Measurements from ENCODE around the gene SOAT2.

The SOAT2 gene

DNA sequence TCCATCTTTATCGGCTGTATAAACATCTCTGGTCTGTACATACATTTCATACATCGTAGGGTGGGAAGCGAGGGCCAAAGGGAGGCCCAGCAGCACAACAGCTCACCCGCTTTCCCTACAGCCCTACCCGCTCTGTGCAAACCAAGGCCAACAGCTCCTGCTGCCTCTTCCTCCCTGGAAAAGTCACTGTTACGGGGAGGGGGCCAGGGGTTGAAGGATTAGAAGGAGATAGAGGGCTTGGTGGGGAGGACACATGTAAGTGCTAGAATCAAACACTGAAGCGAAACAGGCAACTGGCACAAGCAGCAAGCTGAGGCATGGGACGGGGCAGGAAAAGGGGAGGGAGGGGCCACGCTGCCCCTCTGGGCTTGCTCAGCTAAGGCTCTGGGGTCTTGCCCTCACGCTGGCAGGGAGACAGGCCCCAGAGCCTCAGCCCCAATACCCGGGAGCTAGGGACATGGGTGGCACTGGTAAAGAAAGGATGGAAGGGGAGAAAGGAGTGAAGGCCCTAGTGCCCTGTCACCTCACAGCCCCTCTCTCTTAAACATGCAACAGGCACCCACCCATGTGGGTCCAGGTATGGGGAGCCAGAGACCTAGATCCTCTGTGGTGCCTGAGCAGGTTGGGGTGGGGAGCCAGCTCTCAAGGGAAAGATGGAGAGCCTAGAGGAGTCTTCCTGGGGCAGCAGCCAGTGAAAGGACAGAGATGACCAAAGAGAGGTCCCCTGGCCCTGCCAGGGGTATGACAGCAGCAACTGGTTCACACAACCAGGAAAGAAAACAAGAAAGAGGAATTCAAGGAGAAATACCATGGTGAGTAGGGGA, 38.5 kb upstream of the SOAT2 start:
- FAIRE-seq, result no peak

DNA sequence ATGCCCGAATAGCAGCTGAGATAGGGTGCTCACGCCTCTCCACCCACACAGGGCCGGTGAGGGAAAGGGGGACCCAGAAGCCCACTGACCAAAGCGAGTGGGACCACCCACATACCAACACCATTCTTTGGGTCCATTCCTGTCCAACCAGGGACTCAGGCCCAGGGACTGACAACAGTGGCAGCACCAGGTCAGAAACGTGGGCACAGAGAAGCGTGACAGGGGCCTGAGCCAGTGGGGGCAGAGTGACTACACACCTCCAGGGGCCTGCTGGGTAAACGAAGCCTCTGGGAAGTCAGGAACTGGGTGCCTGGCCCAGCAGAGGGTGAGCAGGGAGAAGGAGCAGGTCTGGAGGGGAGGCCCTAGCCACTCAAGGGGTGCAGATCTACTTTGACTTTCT, 37.8 kb upstream of the SOAT2 start:
- no peak for FAIRE-seq

DNA sequence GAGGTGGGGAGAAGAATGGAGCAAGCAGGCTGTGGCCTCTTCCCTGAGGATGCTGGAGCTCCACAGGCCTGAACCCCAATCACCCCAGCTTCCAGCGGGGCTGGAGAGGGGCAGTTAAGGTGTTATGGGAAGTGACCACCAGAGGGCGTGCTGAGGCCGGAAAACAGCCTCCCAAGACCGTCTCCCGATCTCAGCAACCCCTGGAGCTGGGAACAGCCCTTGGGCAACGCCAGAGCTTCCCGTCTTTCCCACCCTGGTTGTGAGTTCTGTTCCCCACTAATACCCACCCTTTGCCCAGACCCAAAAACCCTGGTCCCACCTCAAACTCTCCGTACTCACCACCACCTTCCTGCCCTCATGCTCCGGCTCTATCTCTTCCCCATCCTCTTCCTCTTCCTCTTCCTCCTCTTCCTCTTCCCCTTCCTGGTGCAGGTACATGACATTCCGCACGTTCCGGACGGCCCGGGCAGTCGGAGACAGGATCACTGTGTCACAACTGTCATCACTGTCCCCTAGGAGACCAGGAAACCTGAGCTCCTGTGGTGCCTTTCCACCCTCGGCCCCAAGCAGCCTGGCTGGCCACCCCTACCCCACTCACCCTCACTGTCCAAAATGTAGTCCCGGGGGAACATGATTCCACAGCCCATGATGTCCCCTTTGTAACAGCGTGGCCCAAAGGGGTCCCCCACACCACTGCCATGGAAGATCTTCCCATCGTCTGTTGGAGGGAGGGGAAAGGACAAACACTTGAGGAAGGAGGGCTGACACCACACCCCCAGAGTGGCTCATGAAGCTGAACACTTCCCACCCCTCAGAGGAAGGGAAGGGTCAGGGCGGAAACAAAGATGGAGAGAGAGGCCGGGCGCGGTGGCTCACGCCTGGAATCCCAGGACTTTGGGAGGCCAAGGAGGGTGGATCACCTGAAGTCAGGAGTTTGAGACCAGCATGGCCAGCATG, 37.0 kb upstream of the SOAT2 start:
- no peak for FAIRE-seq

DNA sequence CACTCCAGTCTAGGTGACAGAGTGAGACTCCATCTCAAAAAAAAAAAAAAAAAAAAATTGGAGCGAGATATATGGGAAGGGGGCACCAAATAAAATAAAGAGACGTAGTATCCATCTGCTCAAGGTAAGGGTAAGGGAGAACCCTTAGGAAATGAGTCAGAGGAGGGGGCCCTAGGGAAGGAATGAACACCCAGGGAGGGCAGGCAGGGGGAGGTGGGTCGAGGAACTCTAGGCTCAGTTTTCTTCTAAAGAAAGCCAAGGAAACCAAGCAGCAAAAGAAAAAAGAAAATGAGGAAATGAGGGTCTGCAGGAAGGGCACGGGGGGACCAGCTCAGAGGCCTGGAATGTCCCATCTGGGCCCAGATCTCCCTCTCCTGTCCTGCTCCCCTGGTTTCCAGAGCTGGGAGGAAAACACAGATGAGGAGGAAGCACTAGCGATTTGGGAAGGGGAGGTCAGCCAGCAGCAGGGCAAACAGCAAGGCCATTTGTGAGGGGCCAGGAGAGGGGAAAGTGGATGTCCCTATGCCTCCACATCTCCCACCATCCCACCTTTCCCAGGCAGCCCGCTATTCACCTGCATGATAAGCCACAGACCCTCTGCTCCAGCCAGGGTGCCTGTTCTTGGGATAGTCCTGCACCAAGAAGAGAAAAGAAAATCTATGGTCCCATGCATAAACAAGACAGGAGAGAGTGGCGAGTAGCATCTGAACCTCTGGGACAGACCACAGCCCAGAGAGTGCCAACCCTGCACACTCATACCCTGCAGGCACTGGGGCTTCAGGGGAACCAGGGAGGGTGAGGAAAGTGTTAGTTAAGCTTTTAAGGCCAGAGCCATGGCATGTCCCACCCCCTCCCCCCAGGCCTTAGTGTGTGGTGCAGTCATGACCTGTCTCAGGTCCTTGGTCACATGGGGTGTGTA, 36.0 kb upstream of the SOAT2 start:
- FAIRE-seq, result no peak

DNA sequence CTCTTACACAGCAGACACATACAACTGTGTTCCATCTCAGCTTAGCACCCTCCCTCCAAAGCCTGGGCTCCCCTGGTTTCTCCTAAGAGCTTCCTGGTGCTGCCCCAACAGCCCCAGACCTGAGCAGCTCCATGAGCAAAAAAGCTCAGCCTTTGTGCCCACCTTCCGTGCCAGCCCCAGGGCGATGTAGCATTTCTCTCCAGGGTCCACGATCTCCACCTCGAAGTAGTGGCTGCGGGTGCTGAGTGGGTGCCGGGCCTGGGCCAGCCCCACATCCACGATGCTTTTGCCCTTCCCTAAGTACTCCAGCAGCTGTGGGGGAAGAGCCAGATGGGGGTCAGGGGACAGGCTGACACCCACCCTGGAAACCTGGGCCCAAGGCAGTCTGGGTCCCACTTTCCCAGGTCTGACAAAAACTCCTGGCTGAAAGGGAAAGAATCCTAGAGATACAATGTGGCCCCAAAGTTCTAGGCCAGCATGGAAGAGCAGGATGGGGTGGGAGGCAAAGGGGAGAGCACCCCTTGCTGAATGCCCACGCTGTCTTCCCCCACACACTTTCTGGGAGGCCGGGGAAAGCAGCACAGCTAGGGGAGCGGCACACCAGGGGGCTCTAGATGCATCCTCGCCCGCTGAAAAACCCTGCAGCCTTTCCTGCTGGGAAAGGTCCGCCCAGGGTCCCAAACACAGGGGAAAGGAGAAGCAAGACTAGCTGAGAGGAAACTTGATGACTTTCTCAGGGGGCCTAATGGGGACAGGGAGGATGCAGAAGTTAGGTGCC, 35.1 kb upstream of the SOAT2 start:
- FAIRE-seq, result no peak

DNA sequence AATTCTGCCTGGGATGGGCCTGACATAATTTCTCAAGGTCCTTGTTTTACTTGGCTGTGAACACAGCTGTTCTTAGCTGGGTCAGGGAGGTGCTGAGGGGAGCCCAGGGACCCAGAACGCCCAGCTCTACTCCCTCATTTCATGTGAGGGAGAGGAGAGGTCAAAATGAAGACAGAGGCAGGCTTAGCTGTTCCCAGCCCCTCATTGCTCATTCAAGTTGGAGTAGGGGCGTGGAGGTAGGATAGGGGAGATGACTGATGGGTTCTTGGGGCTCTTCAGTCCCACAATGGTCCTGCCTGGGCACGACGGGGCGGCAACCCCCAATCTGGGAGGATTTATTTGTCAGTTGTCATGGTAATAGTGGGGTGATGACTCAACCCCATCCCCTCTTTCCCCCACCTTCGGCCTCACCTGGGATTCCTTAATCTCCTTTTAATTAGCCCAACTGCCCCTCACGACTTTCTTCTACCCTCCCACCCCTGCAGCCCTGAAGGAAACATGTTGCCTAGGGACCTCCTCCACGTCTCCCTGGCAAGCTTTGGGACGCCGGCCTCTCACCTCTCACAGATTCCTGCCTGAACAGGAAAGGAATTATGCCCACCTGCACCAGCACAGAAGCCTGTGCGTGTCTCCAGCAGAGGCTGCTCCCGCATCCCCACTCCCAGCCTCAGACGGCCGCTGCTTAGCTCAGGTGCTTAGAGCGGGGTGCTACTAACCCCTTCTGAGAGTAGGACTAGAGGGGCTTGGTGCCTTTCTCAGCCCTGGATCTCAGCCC, 34.3 kb upstream of the SOAT2 start:
- FAIRE-seq, result no peak

DNA sequence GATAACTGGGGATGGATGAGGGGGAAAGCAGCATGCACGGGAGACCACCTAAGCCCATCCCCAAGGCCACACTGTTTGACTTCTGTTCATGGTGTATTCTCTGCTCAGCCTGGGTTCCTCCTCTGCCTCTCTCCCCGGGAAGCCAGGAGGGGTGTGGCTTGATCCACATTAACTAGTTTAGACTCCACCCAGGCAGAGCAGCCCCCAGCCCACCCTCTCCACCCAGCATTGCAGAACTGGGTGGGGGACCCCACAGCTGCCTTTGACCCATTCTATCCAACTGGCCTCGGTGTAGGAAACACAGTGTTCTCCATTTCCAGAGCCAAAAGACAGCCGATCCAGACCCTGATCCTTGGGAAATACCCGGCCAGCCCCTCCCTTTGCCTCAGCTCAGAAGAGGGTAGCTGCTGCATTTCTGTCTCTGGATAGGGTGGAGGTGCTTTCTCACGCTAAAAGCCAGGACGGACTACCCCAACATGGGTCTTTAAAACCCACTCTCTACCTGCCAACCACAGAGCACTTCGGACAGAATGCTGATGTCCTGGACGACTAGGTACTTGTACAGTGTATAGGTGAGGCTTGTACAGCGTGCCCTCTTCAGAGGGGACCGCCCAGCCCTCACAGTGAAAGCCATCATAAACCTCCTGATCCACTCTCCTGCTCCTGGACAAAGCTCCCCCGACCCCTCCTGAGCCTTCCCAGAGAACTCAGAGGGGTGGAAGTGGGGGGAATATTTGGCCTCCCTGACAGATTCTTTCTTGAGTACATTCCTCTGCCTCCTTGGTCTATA, 33.5 kb upstream of the SOAT2 start:
- FAIRE-seq, result no peak

DNA sequence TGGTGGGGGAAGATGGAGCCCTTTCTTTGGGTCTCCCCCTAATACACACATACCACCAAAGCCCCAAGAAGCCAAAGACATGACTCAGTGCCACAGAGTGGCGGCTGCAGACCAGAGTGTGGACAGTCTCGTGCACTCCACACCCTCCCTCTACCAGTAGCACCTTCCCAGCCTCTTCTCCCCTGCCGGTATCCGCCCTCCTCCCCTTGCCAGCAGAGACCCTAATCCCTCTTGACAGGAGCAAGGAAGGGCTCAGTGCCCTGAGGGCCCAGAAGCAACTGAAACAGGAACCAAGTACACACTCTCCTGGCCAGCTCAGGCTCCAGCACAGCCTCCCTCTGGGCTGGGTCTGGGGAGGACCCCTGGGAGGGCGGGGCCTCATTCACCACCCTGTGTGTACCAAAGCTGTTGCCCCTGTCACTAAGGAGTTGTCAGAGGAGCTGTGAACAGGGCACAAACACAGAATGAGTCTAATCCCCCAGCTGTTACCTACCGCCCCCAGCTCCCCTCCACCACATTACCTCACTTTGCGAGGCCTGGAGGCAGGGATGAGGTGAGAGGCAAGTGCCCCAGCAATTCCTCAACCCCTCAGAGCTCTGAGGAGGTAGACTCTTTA, 32.3 kb upstream of the SOAT2 start:
- FAIRE-seq, result no peak

DNA sequence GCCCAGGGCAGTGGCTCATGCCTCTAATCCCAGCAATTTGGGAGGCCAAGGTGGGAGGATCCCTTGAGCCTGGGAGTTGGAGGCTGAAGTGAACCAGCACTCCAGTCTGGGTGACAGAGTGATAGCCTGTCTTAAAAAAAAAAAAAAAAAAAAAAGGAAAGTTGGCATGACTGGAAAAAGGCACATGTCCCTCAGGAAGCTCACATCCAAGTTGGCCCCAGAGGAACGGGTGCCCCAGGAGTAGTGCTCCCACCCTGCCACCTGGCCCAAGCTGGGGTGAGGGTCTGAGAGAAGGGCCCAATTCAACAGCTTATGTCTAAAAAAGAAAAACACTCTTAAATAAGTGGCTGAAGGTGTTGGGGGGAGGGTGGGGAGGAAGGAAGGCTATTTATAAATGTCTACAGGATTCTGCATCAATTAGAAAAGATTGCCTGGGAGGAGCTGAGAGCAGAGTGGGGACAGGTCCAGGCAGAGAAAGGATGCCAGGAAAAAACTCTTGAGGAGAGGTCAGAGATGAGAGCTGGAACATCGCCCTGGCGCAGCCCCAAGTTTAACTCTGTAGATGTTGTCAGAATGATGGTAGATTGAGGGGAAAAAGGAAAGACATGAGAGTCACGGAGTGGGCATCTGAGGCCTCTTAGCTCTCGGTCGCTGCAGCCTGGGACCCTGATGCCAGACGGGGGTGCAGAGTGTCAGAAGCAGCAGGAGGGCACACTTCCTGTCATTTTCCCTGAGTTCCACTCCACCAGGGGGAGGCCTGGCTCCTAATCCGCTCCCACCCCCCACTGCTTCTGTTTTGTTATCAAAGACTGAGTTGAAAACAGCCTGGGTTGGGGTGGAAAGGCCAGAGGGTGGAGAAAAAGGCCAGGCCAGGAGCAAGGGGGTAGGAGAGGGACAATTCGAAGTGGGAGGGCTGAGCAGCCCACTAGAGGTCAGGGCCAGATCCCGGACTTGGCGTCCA, 31.4 kb upstream of the SOAT2 start:
- no peak for FAIRE-seq

DNA sequence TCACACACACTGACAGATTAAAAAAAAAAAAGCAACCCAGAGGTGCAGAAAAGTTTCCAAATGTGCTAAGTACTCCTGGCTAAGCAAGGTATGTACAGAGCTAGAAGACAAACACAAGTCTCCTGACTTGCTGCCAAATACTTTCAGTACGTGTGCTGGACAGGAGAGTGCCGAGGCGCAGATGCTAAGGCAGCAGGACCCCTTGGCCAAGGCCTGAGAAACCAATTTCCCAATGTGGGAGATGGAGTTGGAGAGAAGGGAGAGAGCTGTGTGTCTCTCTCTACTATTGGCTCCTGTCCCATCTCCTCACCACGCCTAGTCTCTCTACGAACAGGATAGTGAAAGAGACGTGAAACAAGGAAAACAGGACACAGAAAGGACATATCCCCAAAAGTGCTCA, 29.4 kb upstream of the SOAT2 start:
- FAIRE-seq, result no peak

DNA sequence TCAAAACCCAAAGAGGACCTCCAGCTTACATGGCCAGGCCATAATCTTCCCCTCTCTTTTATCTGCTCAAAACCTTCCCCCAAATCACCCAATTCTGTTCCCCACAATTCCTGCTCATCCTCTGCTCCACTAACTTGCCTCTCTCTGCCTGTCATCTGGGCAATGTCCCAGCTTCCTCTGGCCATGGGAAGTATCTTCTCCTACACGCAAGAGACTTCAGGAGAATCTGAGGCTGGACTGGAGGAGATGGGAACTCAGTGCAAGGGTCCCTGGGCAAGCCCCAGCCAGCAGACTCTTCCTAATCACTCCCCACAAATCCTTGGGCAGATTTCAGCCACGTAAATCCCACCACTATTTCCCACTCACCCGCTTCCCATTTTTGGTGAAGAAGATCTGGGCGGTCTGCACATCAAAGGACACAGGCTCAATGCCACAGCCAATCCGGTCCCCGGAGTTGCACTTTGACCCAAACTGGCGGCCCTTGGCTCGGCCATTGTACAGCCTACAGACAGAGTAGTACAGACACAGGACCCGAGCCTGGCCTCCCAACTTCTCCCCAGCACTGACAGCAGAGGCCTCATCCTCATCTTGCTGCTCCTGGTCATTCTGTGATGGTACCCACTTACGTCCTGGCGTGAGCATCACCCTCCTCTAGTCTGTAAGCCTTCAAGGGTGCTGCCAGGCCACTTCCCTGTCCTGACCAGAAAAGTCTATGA, 28.8 kb upstream of the SOAT2 start:
- FAIRE-seq, result no peak

DNA sequence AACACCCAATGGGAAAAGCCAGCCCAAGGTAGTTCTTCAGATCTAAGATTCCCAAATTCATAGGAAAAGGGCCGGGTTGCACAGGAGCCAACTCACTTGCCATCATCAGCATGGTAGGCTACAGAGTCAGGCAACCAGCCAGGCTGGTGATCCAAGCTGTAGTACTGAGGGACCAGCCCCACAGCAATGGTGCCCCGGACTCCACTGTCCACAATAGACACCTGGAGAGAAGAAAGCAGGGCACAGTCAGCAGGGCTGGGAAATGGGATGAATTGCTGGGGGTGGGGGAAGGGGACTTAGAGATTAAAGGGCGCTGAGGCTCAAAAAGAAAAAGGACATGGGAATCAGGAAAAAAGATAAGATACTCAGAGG, 28.3 kb upstream of the SOAT2 start:
- FAIRE-seq, result no peak

DNA sequence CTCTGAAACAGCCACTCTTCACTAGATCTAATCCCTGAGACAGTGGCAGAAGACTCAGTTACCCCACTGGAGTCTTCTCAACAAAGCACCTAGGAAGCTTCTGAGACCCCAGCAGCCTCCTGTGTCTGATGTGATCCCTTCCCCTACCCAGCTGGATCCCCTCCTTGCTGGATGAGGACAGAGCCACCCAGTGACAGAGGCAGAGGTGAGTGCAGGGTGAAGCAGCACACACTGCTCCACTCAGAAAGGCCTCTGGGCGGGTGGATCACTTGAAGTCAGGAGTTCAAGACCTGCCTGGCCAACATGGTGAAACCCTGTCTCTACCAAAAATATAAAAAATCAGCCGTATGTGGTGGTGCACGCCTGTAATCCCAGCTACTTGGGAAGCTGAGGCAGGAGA, 26.8 kb upstream of the SOAT2 start:
- FAIRE-seq, result no peak

DNA sequence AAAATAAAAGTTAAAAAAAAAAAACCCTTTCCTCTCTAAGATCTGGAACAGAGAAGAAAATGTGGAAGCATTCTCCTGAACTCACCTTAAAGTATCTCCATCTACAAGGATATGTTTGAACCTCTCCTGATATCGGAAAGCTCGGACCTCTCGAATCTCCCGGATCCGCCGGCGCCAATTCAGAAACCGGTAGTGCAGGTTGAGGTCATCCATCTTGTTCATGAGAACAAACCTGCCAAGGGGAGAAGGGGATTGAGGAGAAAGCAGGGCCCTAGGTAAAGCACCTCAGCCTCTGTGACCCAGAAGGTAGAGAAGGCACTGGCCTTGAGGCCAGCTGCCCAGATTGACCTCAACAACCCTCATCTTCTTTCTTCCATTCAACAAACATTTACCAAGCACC, 26.3 kb upstream of the SOAT2 start:
- FAIRE-seq, result no peak

DNA sequence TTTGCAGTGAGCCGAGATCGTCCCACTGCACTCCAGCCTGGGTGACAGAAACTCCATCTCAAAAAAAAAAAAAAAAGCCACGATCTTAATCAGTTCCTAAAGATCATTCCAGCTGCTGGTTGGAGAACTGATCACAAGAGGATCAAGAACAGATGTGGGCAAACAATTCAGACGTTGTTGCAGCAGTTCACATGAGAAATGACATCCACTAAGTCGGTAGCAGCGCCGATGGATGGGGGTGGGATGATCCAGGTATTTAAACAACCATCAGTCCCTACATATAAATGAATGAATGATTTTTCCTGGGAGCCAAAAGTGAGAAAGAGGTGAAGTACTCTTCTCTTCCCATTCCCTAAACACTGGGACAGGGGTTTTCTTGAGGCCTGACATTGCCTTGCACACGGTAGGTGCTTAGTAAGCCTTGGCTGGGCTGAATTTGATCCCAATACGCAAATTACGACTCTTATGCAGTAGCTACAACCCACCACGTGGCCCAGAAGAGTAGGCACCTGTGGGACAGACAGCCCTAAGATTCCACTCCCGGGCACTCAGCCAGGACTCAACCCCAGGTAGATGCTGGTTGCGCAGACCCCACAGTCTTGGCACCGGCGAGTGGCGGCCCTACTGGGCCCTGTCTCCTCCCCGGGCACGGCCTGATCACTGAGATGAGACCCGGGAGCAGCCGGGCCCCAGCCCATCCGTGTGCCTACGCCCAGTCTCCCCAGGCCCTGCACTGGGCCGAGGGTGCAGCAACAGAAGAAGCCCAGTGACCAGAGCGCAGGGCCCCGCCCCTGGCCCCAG, 24.7 kb upstream of the SOAT2 start:
- FAIRE-seq, result no peak

DNA sequence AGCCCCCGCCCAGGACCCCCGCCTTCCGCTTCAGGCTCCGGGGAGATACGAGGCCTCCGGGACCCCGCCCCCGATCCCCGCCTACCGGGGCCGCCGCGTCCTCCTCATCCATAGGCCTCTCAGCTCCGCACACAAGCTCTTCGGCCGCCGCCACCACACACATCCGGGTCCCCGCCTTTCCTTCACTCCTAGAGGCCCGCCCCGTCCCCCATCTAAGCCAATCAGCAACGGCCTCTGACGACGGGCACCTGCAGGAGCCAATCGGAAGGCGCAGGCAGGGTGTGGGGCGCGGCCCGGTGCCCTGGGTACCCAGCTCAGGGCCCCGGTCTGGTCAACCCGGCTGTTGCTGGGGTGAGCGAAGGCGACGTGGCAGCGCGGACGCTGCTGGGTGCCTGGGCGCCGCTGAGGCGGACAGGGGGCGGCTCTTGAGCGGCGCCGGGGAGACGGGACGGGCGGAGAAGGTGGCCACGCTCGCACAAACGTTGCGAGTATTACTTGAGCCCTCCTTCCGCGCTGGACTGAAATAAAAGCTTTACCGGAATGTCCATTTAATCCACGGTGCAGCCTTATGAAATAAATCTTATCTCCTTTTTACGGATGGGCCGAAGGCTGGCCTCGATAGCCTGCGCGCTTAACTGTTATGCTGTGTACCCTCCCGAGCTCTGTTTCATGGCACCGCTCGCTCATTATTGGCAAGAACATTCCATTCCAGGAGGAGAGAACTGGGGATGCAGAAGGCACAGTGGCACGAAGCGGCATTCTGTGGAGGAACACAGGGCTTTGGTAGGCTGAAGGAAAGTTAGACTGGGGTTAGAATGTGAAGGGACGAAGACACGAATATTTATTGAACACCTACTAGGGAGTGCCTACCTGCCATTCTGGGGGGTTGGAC, 23.8 kb upstream of the SOAT2 start, which contains the start of gene SPRYD3:
Gene SPRYD3 (minus strand): TSS at position 165 of the 892 bp plus-strand sequence. CDS start 57 bp downstream, at position 108.
- peak; percentile 45 for FAIRE-seq
